Left lobe of liver (tissue), 1 donor: ENCODE data around the gene GALNT7. TPM values are rescaled to one million over a fixed set of nuclear protein-coding genes. Genes with fewer than 3 reads are reported as not detected.

Experiments
- total RNA-seq: library from RNA; stranded (reverse); gene quantifications from one replicate; pipeline ENCODE4 v1.2.1, GENCODE V29; 2021
- donor health status: DM: no; HTN: yes; CAD: no.

The GALNT7 gene
- total RNA-seq, 1 donor from 2014 or later, result 0.65 TPM

Other genes starting within 250 kb of the GALNT7 start
- 4.8 TPM for gene HMGB2, start 165.5 kb downstream of the GALNT7 start, total RNA-seq
- gene SAP30, start 202.1 kb downstream of the GALNT7 start, total RNA-seq, result 3.8 TPM
- not detected for gene SCRG1, start 230.3 kb downstream of the GALNT7 start, total RNA-seq